ENCODE results near the gene ENTPD8.

DNA sequence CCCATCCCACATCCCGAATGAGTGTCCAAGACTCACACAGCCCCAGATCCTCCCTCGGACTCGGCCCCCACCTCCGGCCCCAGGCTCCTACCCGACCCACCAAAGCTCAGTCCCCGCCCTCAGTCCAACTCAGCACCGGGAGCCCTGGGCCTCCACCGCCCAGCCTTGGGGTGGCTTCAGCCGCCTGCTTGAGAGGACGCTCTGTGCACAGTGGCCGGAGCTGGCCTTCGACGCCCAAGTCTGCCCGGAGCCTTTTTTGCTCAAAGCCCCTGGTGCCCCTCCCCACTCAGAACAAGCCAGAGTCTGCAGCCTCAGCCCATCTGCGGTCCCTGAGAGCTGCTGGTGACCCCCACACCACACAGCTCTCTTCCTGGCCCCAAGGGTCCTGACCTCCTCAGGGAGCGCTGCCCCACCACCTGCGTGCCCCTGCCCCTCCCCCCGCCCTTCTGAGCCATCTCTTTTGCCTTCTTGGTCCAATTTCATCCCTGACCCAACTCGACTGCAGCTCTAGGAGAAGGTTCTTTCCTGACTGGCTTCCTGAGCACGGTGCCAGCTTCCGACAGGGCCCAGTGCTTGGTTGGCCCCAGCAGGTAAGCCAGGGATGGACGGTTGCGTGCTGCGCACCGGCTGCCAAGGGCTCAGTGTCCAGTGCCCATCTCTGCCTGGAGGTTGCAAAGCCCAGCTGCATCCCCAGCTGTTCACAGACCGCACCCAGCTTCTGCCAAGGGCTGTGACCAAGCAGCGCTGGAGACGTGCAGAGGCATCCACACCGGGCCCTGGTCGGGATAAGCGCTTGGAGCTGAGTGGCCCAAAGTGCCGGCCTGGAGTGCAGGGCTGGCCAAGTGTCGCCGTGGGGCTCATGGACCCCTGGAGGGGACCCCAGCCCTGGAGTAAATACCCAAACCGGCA is 45.6 kb upstream of the ENTPD8 start:
- TF ChIP-seq TAF1 (IDR thresholded peaks at IDR 0.05; ENCODE audit: low read depth) = no peak
- TF ChIP-seq, protein P1, sequence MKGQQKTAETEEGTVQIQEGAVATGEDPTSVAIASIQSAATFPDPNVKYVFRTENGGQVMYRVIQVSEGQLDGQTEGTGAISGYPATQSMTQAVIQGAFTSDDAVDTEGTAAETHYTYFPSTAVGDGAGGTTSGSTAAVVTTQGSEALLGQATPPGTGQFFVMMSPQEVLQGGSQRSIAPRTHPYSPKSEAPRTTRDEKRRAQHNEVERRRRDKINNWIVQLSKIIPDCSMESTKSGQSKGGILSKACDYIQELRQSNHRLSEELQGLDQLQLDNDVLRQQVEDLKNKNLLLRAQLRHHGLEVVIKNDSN (IDR thresholded peaks at IDR 0.05) = no peak
- TF ChIP-seq RAD21 (IDR thresholded peaks at IDR 0.05; ENCODE audit: low read depth) = no peak
- TF ChIP-seq REST (IDR thresholded peaks at IDR 0.05; ENCODE audit: low read depth) = no peak
- no peak for TF ChIP-seq YY1 (IDR thresholded peaks at IDR 0.05; ENCODE audit: low read depth)
- no peak for TF ChIP-seq FOXM1 (IDR thresholded peaks at IDR 0.05; ENCODE audit: borderline replicate concordance, low read depth)
- TF ChIP-seq TCF12 (IDR thresholded peaks at IDR 0.05; ENCODE audit: low read depth) = no peak
- no peak for TF ChIP-seq NFIC (IDR thresholded peaks at IDR 0.05)
- no peak for TF ChIP-seq CREB1 (IDR thresholded peaks at IDR 0.05; ENCODE audit: low read depth)
- TF ChIP-seq TEAD4 (IDR thresholded peaks at IDR 0.05) = no peak
- no peak for TF ChIP-seq CEBPB (IDR thresholded peaks at IDR 0.05)
- TF ChIP-seq EGR1 (IDR thresholded peaks at IDR 0.05) = no peak
- TF ChIP-seq MAX (IDR thresholded peaks at IDR 0.05) = no peak
- no peak for TF ChIP-seq EP300 (IDR thresholded peaks at IDR 0.05; ENCODE audit: borderline replicate concordance)

Data from Ishikawa (cell line).